ENCODE measurements around the gene C10orf95. TPM values are rescaled to one million over a fixed set of nuclear protein-coding genes. Genes with fewer than 3 reads are reported as not detected.

The C10orf95 gene
- total RNA-seq, 1 experiment from 2014 or later = 0.82 TPM

DNA sequence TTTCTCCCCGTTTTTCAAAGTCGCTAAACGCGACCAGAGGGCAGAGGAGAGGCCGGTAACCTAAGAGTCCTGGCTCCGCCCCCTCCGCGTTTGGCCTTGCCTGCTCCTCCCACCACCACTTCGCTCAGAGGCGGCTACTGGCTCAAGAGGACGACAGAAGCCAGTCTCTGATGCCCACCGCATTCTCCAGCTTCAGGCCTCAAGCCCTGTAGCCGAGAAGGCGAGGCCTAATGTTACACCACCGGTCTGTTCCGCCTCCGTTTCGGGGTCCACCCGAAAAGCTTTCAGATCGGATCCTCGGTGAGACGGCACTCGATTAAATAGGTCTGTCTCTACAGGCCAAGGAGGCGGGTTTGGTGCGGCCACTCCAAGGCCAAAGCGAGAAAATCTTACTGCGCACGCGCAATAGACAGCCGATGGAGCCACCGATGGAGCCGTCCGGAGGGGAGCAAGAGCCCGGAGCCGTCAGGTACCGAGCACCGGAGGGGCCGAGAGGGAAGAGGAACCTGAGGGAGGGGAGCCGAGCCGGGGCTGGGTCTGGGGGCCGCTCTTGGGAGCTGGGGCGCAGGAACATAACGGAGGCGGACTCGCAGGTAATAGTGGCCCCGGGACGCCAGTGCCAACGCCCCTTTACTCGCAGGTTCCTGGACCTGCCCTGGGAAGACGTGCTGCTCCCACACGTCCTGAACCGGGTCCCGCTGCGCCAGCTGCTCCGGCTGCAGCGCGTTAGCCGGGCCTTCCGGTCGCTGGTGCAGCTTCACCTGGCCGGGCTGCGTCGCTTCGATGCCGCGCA lies 30.4 kb downstream of the C10orf95 start, which contains the start of gene FBXL15:
TSS of gene FBXL15 (plus strand) at position 123 of the 793 bp plus-strand sequence. CDS start at position 417, 294 bp downstream.
- TF ChIP-seq, protein P1, sequence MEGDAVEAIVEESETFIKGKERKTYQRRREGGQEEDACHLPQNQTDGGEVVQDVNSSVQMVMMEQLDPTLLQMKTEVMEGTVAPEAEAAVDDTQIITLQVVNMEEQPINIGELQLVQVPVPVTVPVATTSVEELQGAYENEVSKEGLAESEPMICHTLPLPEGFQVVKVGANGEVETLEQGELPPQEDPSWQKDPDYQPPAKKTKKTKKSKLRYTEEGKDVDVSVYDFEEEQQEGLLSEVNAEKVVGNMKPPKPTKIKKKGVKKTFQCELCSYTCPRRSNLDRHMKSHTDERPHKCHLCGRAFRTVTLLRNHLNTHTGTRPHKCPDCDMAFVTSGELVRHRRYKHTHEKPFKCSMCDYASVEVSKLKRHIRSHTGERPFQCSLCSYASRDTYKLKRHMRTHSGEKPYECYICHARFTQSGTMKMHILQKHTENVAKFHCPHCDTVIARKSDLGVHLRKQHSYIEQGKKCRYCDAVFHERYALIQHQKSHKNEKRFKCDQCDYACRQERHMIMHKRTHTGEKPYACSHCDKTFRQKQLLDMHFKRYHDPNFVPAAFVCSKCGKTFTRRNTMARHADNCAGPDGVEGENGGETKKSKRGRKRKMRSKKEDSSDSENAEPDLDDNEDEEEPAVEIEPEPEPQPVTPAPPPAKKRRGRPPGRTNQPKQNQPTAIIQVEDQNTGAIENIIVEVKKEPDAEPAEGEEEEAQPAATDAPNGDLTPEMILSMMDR (IDR thresholded peaks at IDR 0.05; ENCODE audit: insufficient read depth in 1 of 2, low read depth in 1 of 2, low read length in 1 of 2, severe bottlenecking in 1 of 2, unreplicated experiment in 1 of 2) = no peak
- H3K9me3 Mint-ChIP-seq (ENCODE audit: unreplicated experiment) = no peaks in the 10 kb centered on the region
- H3K4me1 Mint-ChIP-seq (ENCODE audit: low read depth, unreplicated experiment) = peaks cover 7% of the 10 kb centered on the region
- POLR2A ChIA-PET = interaction anchor here (0.6 to 1.7 kb wide), 3 partner anchors 11 to 58 kb away, joined by 3 to 8 read pairs (median 6); partner anchors contain the start of gene CUEDC2
- peak; percentile 97 for DNase-seq
- H3K27me3 Mint-ChIP-seq (ENCODE audit: insufficient read depth, unreplicated experiment) = no peaks in the 10 kb centered on the region
- intact Hi-C loops (cut with micrococcal nuclease; ENCODE audit: unreplicated experiment) = loop anchor here (2.0 to 5.0 kb wide), 2 partner anchors 40 to 161 kb away; no protein-coding TSS in a partner anchor
- peak within 1 kb of the TSS; percentile 97 for H3K27ac Mint-ChIP-seq (ENCODE audit: unreplicated experiment)
- BruUV-seq (replicated peaks) = no TSS peak
- peak within 1 kb of the TSS; percentile 99 for H3K4me3 Mint-ChIP-seq (ENCODE audit: unreplicated experiment)
- H3K36me3 Mint-ChIP-seq (ENCODE audit: insufficient read depth, unreplicated experiment) = peaks cover 33% of the 10 kb centered on the region
- Histone ChIP-seq H3K4me3 (ENCODE audit: low read depth, low read length) (peak within 1 kb of the TSS; percentile 83), H3K36me3 (ENCODE audit: control insufficient read depth, insufficient read depth, low read length) (0 out of 2 replicates have a peak, but pooled peaks cover 1% of the 10 kb centered on the region), H3K27me3 (replicated peaks; ENCODE audit: control insufficient read depth, insufficient read depth, low read length) (no peaks in the 10 kb centered on the region), H3K9me3 (no peaks in the 10 kb centered on the region), H3K4me1 (peaks cover 9% of the 10 kb centered on the region; the same call in 1 of the 2 replicates)
- CTCF ChIA-PET = interaction anchor here (0.6 to 5.3 kb wide), 14 partner anchors 11 to 370 kb away, joined by 3 to 37 read pairs (median 5); partner anchors contain the start of genes CUEDC2, ELOVL3 and NFKB2

DNA sequence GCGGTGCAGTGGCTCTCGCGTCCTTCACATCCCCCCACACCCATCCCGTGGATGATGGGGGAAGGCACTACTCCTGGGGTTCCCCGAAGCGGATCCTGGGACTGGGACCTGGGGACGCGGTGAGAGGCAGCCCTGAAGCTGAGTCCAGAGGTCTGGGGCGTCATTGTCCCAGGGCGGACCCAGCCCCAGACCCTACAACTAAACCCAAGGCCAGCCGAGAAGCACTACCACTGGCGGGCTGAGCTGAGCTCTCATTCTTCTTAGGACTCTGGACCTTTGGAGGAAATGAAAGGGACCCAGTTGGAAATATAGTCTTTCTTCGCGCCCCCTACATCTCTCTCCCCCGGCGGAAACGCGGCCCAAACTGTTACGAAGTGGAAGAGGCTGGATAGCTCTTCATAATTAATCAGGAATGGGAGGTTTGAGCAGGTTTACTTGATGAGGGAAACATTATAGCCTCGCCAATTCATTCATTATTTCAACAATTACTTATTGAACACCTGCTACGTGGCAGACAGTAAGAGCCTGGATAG lies 31.1 kb downstream of the C10orf95 start:
- DNase-seq = no peak
- Mint-ChIP-seq H3K9me3 (ENCODE audit: unreplicated experiment) (no peaks in the 10 kb centered on the region), H3K27ac (ENCODE audit: unreplicated experiment) (peak overlapping the region; percentile 97), H3K27me3 (ENCODE audit: insufficient read depth, unreplicated experiment) (no peaks in the 10 kb centered on the region), H3K36me3 (ENCODE audit: insufficient read depth, unreplicated experiment) (peaks cover 33% of the 10 kb centered on the region), H3K4me3 (ENCODE audit: unreplicated experiment) (peak overlapping the region; percentile 99), H3K4me1 (ENCODE audit: low read depth, unreplicated experiment) (peaks cover 7% of the 10 kb centered on the region)
- Histone ChIP-seq H3K9me3 (no peaks in the 10 kb centered on the region), H3K4me3 (ENCODE audit: low read depth, low read length) (peak overlapping the region; percentile 83), H3K27me3 (replicated peaks; ENCODE audit: control insufficient read depth, insufficient read depth, low read length) (no peaks in the 10 kb centered on the region), H3K4me1 (peaks cover 9% of the 10 kb centered on the region; the same call in 1 of the 2 replicates), H3K36me3 (ENCODE audit: control insufficient read depth, insufficient read depth, low read length) (0 out of 2 replicates have a peak, but pooled peaks cover 1% of the 10 kb centered on the region)
- ChIA-PET POLR2A (interaction anchor here (1.4 kb wide), 1 partner anchor 12 kb away, joined by 6 read pairs; the partner anchor contains the start of gene CUEDC2), CTCF (interaction anchor here (1.0 to 5.3 kb wide), 7 partner anchors 12 to 251 kb away, joined by 3 to 37 read pairs (median 4); partner anchors contain the start of genes CUEDC2 and NFKB2)
- TF ChIP-seq, protein P1 (IDR thresholded peaks at IDR 0.05; ENCODE audit: insufficient read depth in 1 of 2, low read depth in 1 of 2, low read length in 1 of 2, severe bottlenecking in 1 of 2, unreplicated experiment in 1 of 2) = no peak
- intact Hi-C loops (cut with micrococcal nuclease; ENCODE audit: unreplicated experiment) = loop anchor here (2.0 to 5.0 kb wide), 2 partner anchors 41 to 162 kb away; no protein-coding TSS in a partner anchor
- TSS peak; percentile 26 for BruUV-seq (replicated peaks)
